H9 (cell line): Measurements from ENCODE around the gene ETF1. TPM values are rescaled to one million over a fixed set of nuclear protein-coding genes. Genes with fewer than 3 reads are reported as not detected.
A peak's percentile ranks its signal among the peaks of the same experiment; 100 is the strongest.

ENCODE experiments used
- DNase-seq: peaks from one replicate; pipeline ENCODE4 v3.0.0-alpha.2; 2017
- H2AFZ ChIP-seq: one replicate; pipeline ENCODE4 v1.6.1; 2013; ENCODE audit warnings: mild to moderate bottlenecking, low read length, control low read depth, moderate library complexity
- H2AK5ac ChIP-seq: 2 replicates; pipeline ENCODE4 v1.6.1; 2013; ENCODE audit warnings: low read length, control low read depth, mixed read lengths; ENCODE audit not compliant: insufficient read length
- H2BK120ac ChIP-seq: one replicate; pipeline ENCODE4 v1.6.1; 2013; ENCODE audit warnings: low read depth, mild to moderate bottlenecking, low read length, control low read depth, inconsistent platforms; ENCODE audit not compliant: poor library complexity, severe bottlenecking
- H2BK12ac ChIP-seq: 2 replicates; pipeline ENCODE4 v1.6.1; 2013; ENCODE audit warnings: low read length, control low read depth, mixed read lengths, low read depth; ENCODE audit not compliant: insufficient read length
- H2BK15ac ChIP-seq: 2 replicates; pipeline ENCODE4 v1.6.1; 2013; ENCODE audit warnings: low read depth, low read length, control low read depth
- H2BK20ac ChIP-seq: one replicate; pipeline ENCODE4 v1.6.1; 2013; ENCODE audit warnings: low read depth, mild to moderate bottlenecking, low read length, control low read depth, inconsistent platforms; ENCODE audit not compliant: poor library complexity, severe bottlenecking
- H2BK5ac ChIP-seq: 2 replicates; pipeline ENCODE4 v1.6.1; 2013; ENCODE audit warnings: low read length, control low read depth, mixed read lengths; ENCODE audit not compliant: insufficient read length
- H3K14ac ChIP-seq: 2 replicates; pipeline ENCODE4 v1.6.1; 2013; ENCODE audit warnings: low read length, control low read depth; ENCODE audit not compliant: insufficient read depth
- H3K18ac ChIP-seq: 2 replicates; pipeline ENCODE4 v1.6.1; 2013; ENCODE audit warnings: low read depth, mild to moderate bottlenecking, mixed read lengths, low read length, control low read depth; ENCODE audit not compliant: insufficient read length
- H3K23ac ChIP-seq: 2 replicates; pipeline ENCODE4 v1.6.1; 2013; ENCODE audit warnings: low read length, control low read depth, mixed read lengths, low read depth; ENCODE audit not compliant: insufficient read length
- H3K23me2 ChIP-seq: 2 replicates; pipeline ENCODE4 v1.6.1; 2013; ENCODE audit warnings: low read depth, mild to moderate bottlenecking, mixed read lengths, low read length, control low read depth; ENCODE audit not compliant: insufficient read length, poor library complexity, severe bottlenecking
- H3K27ac ChIP-seq: 2 replicates; pipeline ENCODE4 v1.5.1; 2013; ENCODE audit warnings: low read length, control low read depth, mixed read lengths, low read depth; ENCODE audit not compliant: insufficient read length
- H3K27me3 ChIP-seq: 2 replicates; pipeline ENCODE4 v1.6.1; 2013; ENCODE audit warnings: low read length, control low read depth, inconsistent platforms; ENCODE audit not compliant: insufficient read depth
- H3K4ac ChIP-seq: 2 replicates; pipeline ENCODE4 v1.6.1; 2013; ENCODE audit warnings: low read depth, mild to moderate bottlenecking, control low read depth, inconsistent platforms, low read length, moderate library complexity
- H3K4me1 ChIP-seq: 2 replicates; pipeline ENCODE4 v1.6.1; 2013; ENCODE audit warnings: low read length, control low read depth, inconsistent platforms; ENCODE audit not compliant: insufficient read depth
- H3K4me2 ChIP-seq: 2 replicates; pipeline ENCODE4 v1.6.1; 2013; ENCODE audit warnings: low read length, control low read depth, mixed read lengths; ENCODE audit not compliant: insufficient read length, insufficient read depth
- H3K56ac ChIP-seq: 2 replicates; pipeline ENCODE4 v1.6.1; 2013; ENCODE audit warnings: low read depth, mild to moderate bottlenecking, mixed read lengths, low read length, control low read depth; ENCODE audit not compliant: insufficient read length
- H3K79me1 ChIP-seq: 2 replicates; pipeline ENCODE4 v1.6.1; 2013; ENCODE audit warnings: low read depth, mild to moderate bottlenecking, moderate library complexity, low read length, control low read depth, inconsistent platforms; ENCODE audit not compliant: insufficient read depth, poor library complexity, severe bottlenecking
- H3K79me2 ChIP-seq: 2 replicates; pipeline ENCODE4 v1.6.1; 2013; ENCODE audit warnings: low read length, control low read depth, inconsistent platforms; ENCODE audit not compliant: insufficient read depth
- H3K9ac ChIP-seq: 2 replicates; pipeline ENCODE4 v1.6.1; 2013; ENCODE audit warnings: low read length, control low read depth, mixed read lengths; ENCODE audit not compliant: insufficient read length; ENCODE audit errors: extremely low read depth
- H3K9me3 ChIP-seq: one replicate; pipeline ENCODE4 v1.6.1; 2013; ENCODE audit warnings: low read depth, low read length, inconsistent platforms; ENCODE audit not compliant: control insufficient read depth
- H3T11ph ChIP-seq: one replicate; pipeline ENCODE4 v1.6.1; 2013; ENCODE audit warnings: mild to moderate bottlenecking, low read length, control low read depth, inconsistent platforms
- H4K20me1 ChIP-seq: one replicate; pipeline ENCODE4 v1.6.1; 2013; ENCODE audit not compliant: control insufficient read depth, insufficient read length, insufficient read depth
- H4K5ac ChIP-seq: 2 replicates; pipeline ENCODE4 v1.6.1; 2013; ENCODE audit warnings: low read depth, mild to moderate bottlenecking, mixed read lengths, low read length, control low read depth; ENCODE audit not compliant: insufficient read length
- H4K8ac ChIP-seq: replicated peaks from 2 replicates; pipeline ENCODE4 v1.6.1; 2013; ENCODE audit warnings: low read length, control low read depth, mixed read lengths, low read depth; ENCODE audit not compliant: insufficient read length
- H4K91ac ChIP-seq: 2 replicates; pipeline ENCODE4 v1.6.1; 2013; ENCODE audit warnings: low read depth, mild to moderate bottlenecking, moderate library complexity, mixed read lengths, low read length, control low read depth; ENCODE audit not compliant: insufficient read length
- H3K27ac Mint-ChIP-seq, 3 experiments: 2 replicates in 2 of 3; 3 replicates in 1 of 3; pipeline ENCODE4 v1.8.0; 2020 to 2021; ENCODE audit warnings: mixed read lengths in 3 of 3, mild to moderate bottlenecking in 1 of 3, moderate library complexity in 1 of 3
- H3K27me3 Mint-ChIP-seq: 2 replicates; pipeline ENCODE4 v1.8.0; 2021; ENCODE audit warnings: low read depth, mild to moderate bottlenecking, moderate library complexity, mixed read lengths
- H3K36me3 Mint-ChIP-seq, 3 experiments: 2 replicates in 2 of 3; 3 replicates in 1 of 3; pipeline ENCODE4 v1.8.0; 2020 to 2021; ENCODE audit warnings: low read depth in 3 of 3, mixed read lengths in 3 of 3; ENCODE audit not compliant: insufficient read depth in 1 of 3
- H3K4me1 Mint-ChIP-seq, 2 experiments: 2 replicates each; pipeline ENCODE4 v1.8.0; 2020; ENCODE audit warnings: mixed read lengths in 2 of 2
- H3K4me3 Mint-ChIP-seq, 2 experiments: 2 replicates in 1 of 2; 3 replicates in 1 of 2; pipeline ENCODE4 v1.8.0; 2020 to 2021; ENCODE audit warnings: mild to moderate bottlenecking in 2 of 2, mixed read lengths in 2 of 2, moderate library complexity in 1 of 2
- H3K9me3 Mint-ChIP-seq, 2 experiments: 2 replicates in 1 of 2; 3 replicates in 1 of 2; pipeline ENCODE4 v1.8.0; 2020; ENCODE audit warnings: mild to moderate bottlenecking in 2 of 2, mixed read lengths in 2 of 2, moderate library complexity in 1 of 2
- CTCF ChIP-seq: fragments of 200-600 bp; sonication (generic); conservative IDR thresholded peaks from 3 replicates; pipeline ENCODE4 v1.8.0; 2021; ENCODE audit warnings: antibody characterized with exemption, mild to moderate bottlenecking
- WGBS: extraction: QIAGEN DNeasy Blood & Tissue Kit; methylation state at CpG from one replicate; pipeline ENCODE4 v1.1.7; 2013; ENCODE audit warnings: missing lambda C conversion rate, low lambda C conversion rate, mixed read lengths; ENCODE audit not compliant: insufficient read length; ENCODE audit errors: extremely low coverage; 5-methylcytosine and 5-hydroxymethylcytosine counted together
- total RNA-seq: library from RNA; stranded (reverse); gene quantifications from 2 replicates; pipeline ENCODE4 v1.2.1, GENCODE V29; 2021

Gene ETF1
- total RNA-seq, 1 experiment from 2014 or later, result 175 TPM

GRCh38 chr5:138563340-138564118, 20.5 kb upstream of the ETF1 start:
- Mint-ChIP-seq H3K9me3 (no peaks in the 10 kb centered on the region), H3K36me3 (peaks cover 68 to 92% (median 89%) of the 10 kb centered on the region in 3 experiments), H3K4me3 (no peak overlapping the region; a peak in 1 of 5 replicates), H3K27ac (peak overlapping the region in 2 of 3 experiments; percentile 0 to 41; a peak in 2 of 7 replicates), H3K4me1 (no peaks in the 10 kb centered on the region), H3K27me3 (no peaks in the 10 kb centered on the region)
- Histone ChIP-seq H3K4ac (no peak overlapping the region), H3K27ac (no peak overlapping the region), H4K20me1 (no peaks in the 10 kb centered on the region), H4K8ac (no peak overlapping the region), H3K23ac (no peak overlapping the region), H3K56ac (no peak overlapping the region), H2AK5ac (no peak overlapping the region), H2BK15ac (no peak overlapping the region), H4K5ac (no peak overlapping the region), H3K9me3 (no peaks in the 10 kb centered on the region), H3K79me2 (peaks cover 6% of the 10 kb centered on the region; the same call in 1 of the 2 replicates), H2BK5ac (no peak overlapping the region), H3K9ac (no peak overlapping the region), H3K14ac (no peak overlapping the region), H3K18ac (no peak overlapping the region), H2AFZ (no peak overlapping the region), H3K23me2 (no peaks in the 10 kb centered on the region), H2BK20ac (no peak overlapping the region), H3K27me3 (no peaks in the 10 kb centered on the region), H2BK120ac (no peak overlapping the region), H4K91ac (no peak overlapping the region), H3K4me2 (no peak overlapping the region), H3K79me1 (peaks cover 5% of the 10 kb centered on the region), H3T11ph (no peak overlapping the region), H3K4me1 (no peaks in the 10 kb centered on the region), H2BK12ac (no peak overlapping the region)
- DNase-seq, result no peak
- no CpG with 5 or more reads among the region's 3 CpGs for WGBS
- TF ChIP-seq CTCF, result no peak
